Measurements from ENCODE around the gene PRCD. TPM values are rescaled to one million over a fixed set of nuclear protein-coding genes. Genes with fewer than 3 reads are reported as not detected.
"Not testable (repeated sequence)": the region's sequence is repeated elsewhere in the genome, so short reads cannot be mapped to it uniquely, and the experiment has no call there.

The PRCD gene
- total and polyA plus RNA-seq, 4 experiments from 2014 or later = not detected

DNA sequence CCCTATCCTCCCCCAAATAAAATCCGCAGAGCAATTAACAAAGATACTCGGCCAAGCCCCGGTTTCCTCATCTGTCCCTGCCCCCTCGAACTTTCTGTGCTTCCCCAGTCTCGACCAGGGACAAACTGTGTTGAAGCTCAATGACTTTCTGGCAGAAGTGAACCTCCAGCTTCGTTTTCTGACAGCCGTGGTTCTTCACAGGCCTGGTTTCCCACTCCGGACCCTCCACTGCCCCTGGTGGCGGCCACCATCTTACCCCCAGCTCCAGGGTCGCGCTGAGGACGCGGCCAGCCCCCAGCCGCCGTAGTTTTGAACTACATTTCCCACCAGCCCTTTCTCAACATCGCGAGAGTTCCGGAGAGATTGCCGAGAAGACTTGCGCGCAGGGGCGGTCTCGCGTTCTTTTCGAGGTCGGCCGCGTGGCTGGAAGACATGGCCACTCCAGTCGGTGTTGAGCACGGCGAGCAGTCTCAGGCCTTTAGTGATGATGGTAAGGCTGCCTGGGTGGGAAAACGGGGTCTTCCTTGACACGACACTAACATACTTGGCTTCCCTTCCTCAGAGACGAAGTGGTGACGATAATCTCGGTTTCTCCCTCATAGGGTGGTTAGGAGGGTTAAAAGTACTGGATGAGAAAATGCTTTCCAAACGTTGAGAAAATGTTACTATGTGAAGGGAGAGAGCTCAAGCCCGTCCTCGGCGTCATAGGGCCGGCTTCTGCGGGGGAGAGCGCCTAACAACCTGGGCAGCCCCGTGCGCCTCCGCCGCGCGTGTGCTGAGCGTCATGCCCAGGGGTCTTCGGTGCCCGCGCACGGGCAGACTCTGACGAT is 17.7 kb downstream of the PRCD start:
- peak; percentile 94 to 95 (median 94) for DNase-seq
- H3K4me3 Mint-ChIP-seq = peak overlapping the region; percentile 94 to 99 (median 98)
- Histone ChIP-seq H3K27ac (ENCODE audit: low read depth, low read length) (peak overlapping the region; percentile 94), H3K4me3 (ENCODE audit: low read length in 2 of 2) (peak overlapping the region; percentile 87 to 99), H3K9me3 (ENCODE audit: control insufficient read depth in 1 of 2, low read length in 2 of 2) (no peaks in the 10 kb centered on the region), H3K36me3 (ENCODE audit: insufficient read depth, low read length) (peaks cover under 1% of the 10 kb centered on the region), H3K27me3 (ENCODE audit: insufficient read depth, low read length) (no peaks in the 10 kb centered on the region), H3K4me1 (ENCODE audit: insufficient read depth, low read length) (peaks cover 60% of the 10 kb centered on the region)
- ChIA-PET POLR2A (ENCODE audit: partially characterized antibody) (interaction anchor here (0.6 to 7.2 kb wide), 39 partner anchors 8 to 180 kb away, joined by 3 to 76 read pairs (median 6); partner anchors contain the start of genes JMJD6, METTL23, MFSD11 and SRSF2), CTCF (ENCODE audit: partially characterized antibody) (interaction anchor here (0.6 to 7.9 kb wide), 40 partner anchors 8 to 168 kb away, joined by 3 to 113 read pairs (median 5); partner anchors contain the start of genes RHBDF2 and ST6GALNAC2)
- H3K4me1 Mint-ChIP-seq = peaks cover 35 to 74% (median 50%) of the 10 kb centered on the region in 4 donors
- intact Hi-C loops (cut with micrococcal nuclease) = loop anchor here (1.0 to 5.0 kb wide), 6 partner anchors 29 to 170 kb away; partner anchors contain the start of genes JMJD6 and METTL23
- H3K27me3 Mint-ChIP-seq = no peaks in the 10 kb centered on the region
- peaks cover 14 to 48% of the 10 kb centered on the region in 2 donors for H3K36me3 Mint-ChIP-seq
- H3K9me3 Mint-ChIP-seq = no peaks in the 10 kb centered on the region
- H3K27ac Mint-ChIP-seq = peak overlapping the region; percentile 99 to 100 (median 99)

DNA sequence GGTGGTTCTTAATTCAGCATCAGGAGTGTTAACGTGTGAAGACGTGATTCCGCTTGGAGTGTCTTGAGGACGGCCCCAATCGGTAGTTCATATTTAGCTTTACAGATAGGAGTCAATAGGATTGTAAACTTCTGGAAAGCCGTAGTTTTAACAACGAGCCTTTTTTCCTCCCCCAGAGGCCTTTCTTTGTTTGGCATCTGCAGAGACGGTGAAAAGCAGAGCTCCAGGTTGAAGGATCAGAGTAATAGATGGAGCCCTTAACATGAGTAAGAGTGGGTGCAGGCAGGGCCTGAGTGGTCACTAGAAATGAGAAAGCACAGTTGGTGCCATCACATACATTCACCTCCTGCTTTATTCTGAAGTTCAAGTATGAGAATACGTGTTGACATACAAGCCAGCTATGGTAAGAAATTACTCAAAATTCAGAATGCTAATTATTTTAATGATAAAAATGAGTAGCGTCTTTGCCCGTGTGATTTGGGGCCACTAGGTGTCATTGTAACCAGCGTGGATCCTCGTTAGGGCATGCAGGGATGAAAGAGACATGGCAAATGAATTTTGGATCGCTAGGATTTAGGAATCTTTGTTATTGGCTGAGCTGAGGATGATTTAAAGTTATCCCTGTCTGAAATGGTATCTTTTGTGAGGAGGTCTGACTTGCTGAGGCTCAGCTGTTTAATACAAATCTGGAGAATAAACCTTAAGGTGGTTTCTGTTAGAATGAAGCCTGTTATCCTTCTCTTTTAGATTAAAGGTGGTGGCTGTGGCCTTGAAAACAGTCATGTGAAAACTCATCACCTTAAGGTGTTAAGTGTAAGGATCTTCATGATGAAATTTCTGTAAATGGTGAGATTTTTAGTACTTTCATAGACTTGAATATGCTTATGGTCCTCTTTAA is 18.6 kb downstream of the PRCD start:
- Histone ChIP-seq H3K4me1 (ENCODE audit: insufficient read depth, low read length) (peaks cover 65% of the 10 kb centered on the region), H3K4me3 (ENCODE audit: low read length in 2 of 2) (peak overlapping the region; percentile 87 to 99), H3K27me3 (ENCODE audit: insufficient read depth, low read length) (no peaks in the 10 kb centered on the region), H3K27ac (ENCODE audit: low read depth, low read length) (peak overlapping the region; percentile 94), H3K9me3 (ENCODE audit: control insufficient read depth in 1 of 2, low read length in 2 of 2) (no peaks in the 10 kb centered on the region), H3K36me3 (ENCODE audit: insufficient read depth, low read length) (peaks cover 5% of the 10 kb centered on the region)
- Mint-ChIP-seq H3K27me3 (no peaks in the 10 kb centered on the region), H3K9me3 (no peaks in the 10 kb centered on the region), H3K27ac (peak overlapping the region; percentile 99 to 100 (median 99)), H3K4me3 (peak overlapping the region; percentile 94 to 99 (median 98)), H3K36me3 (peaks cover 21 to 56% of the 10 kb centered on the region in 2 donors), H3K4me1 (peaks cover 41 to 83% (median 58%) of the 10 kb centered on the region in 4 donors)
- intact Hi-C loops (cut with micrococcal nuclease) = loop anchor here (1.0 to 5.0 kb wide), 4 partner anchors 28 to 169 kb away; partner anchors contain the start of genes JMJD6 and METTL23
- POLR2A ChIA-PET (ENCODE audit: partially characterized antibody) = interaction anchor here (0.7 to 7.2 kb wide), 30 partner anchors 8 to 179 kb away, joined by 3 to 76 read pairs (median 7); partner anchors contain the start of genes JMJD6, METTL23, MFSD11 and SRSF2
- DNase-seq = peak in 2 of 5 donors; percentile 25
- CTCF ChIA-PET (ENCODE audit: partially characterized antibody) = interaction anchor here (0.6 to 7.9 kb wide), 36 partner anchors 8 to 161 kb away, joined by 3 to 113 read pairs (median 5); partner anchors contain the start of genes RHBDF2 and ST6GALNAC2

DNA sequence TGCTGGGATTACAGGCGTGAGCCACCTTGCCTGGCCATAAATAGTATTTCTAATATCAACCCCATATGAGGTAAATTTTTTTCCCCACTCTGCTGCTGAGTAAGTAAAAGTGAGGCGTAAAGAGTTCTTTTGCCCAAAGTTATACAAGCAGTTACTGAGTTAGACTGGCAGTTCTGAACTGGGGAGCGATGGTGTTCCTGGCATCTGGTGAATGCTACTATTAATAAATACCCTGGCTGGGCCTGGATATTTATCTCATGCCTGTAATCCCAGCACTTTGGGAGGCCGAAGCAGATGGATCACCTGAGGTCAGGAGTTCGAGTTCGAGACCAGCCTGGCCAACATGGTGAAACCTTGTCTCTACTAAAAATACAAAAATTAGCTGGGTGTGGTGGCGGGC is 19.6 kb downstream of the PRCD start:
- peaks cover 42 to 81% (median 58%) of the 10 kb centered on the region in 4 donors for H3K4me1 Mint-ChIP-seq
- H3K27me3 ChIP-seq (ENCODE audit: insufficient read depth, low read length); H3K36me3 ChIP-seq (ENCODE audit: insufficient read depth, low read length); H3K27me3 Mint-ChIP-seq; DNase-seq; H3K9me3 Mint-ChIP-seq; H3K9me3 ChIP-seq (ENCODE audit: control insufficient read depth in 1 of 2, low read length in 2 of 2): not testable (repeated sequence)
- ChIA-PET POLR2A (ENCODE audit: partially characterized antibody) (interaction anchor here (0.6 to 7.2 kb wide), 8 partner anchors 16 to 112 kb away, joined by 3 to 76 read pairs (median 8); partner anchors contain the start of genes ST6GALNAC1 and ST6GALNAC2), CTCF (ENCODE audit: partially characterized antibody) (interaction anchor here (1.2 to 7.9 kb wide), 13 partner anchors 14 to 155 kb away, joined by 3 to 113 read pairs (median 8); partner anchors contain the start of genes RHBDF2 and ST6GALNAC2)
- Histone ChIP-seq H3K4me3 (ENCODE audit: low read length in 2 of 2) (peak overlapping the region in 1 of 2 donors; percentile 99), H3K27ac (ENCODE audit: low read depth, low read length) (peak overlapping the region; percentile 94), H3K4me1 (ENCODE audit: insufficient read depth, low read length) (peaks cover 65% of the 10 kb centered on the region)
- peak overlapping the region; percentile 31 to 100 (median 99) for H3K27ac Mint-ChIP-seq
- intact Hi-C loops (cut with micrococcal nuclease) = loop anchor here (2.0 to 5.0 kb wide), 2 partner anchors 27 to 168 kb away; partner anchors contain the start of genes JMJD6 and METTL23
- H3K36me3 Mint-ChIP-seq = peaks cover 24 to 58% of the 10 kb centered on the region in 2 donors
- H3K4me3 Mint-ChIP-seq = peak overlapping the region; percentile 94 to 99 (median 98)

DNA sequence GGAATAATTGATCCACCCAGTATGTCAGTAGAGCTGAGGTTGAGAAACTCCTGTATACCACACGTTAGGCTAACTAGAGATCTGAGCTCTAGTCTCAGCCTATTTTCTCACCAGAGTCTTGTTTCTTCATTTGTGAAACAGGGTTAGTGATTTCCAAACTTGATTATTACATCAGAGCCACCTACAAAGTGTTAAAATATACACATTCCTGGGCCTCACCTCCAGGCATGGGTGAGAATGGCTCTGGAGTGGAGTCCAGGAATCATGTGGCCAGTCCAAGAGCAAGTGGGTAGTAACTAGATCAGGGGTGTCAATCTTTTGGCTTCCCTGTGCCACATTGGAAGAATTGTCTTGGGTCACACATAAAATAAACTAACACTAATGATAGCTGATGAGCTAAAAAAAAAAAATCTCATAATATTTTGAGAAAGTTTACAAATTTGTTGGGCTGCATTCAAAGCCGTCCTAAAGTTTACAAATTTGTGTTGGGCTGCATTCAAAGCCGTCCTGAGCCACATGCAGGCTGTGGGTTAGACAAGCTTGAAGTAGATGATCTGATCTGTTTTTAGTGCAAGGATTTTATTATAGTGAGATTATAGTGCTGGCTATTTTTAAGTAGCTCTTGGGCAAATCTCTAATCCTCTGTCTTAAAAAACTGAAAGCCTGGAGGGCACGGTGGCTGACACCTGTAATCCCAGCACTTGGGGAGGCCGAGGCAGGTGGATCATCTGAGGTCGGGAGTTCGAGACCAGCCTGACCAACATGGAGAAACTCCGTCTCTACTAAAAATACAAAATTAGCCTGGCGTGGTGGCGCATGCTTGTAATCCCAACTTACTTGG is 20.4 kb downstream of the PRCD start:
- no peak for DNase-seq
- peaks cover 65% of the 10 kb centered on the region for H3K4me1 ChIP-seq (ENCODE audit: insufficient read depth, low read length)

DNA sequence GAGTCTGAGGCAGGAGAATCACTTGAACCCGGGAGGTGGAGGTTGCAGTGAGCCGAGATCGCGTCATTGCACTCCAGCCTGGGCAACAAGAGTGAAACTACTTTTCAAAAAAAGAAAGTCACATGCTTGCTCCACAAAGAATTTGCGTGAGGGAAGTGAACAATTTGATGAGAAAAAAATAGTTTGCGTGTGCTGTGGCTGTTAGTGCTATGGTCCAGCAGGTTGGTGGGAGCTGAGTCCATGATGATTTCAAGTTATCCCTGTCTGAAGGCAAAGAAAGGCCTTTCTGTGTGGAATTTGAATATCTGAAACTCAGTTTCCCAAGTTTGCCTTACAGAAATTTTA is 21.0 kb downstream of the PRCD start:
- ChIA-PET CTCF (ENCODE audit: partially characterized antibody) (interaction anchor here (0.6 to 7.9 kb wide), 12 partner anchors 11 to 153 kb away, joined by 3 to 113 read pairs (median 9); partner anchors contain the start of genes AANAT, RHBDF2 and ST6GALNAC2), POLR2A (ENCODE audit: partially characterized antibody) (interaction anchor here (0.6 to 7.2 kb wide), 13 partner anchors 10 to 176 kb away, joined by 3 to 76 read pairs (median 5); partner anchors contain the start of genes JMJD6, METTL23, MFSD11 and SRSF2)
- Mint-ChIP-seq H3K27me3 (no peaks in the 10 kb centered on the region), H3K9me3 (no peaks in the 10 kb centered on the region), H3K4me3 (peak overlapping the region; percentile 74 to 98 (median 81)), H3K36me3 (peaks cover 37 to 72% of the 10 kb centered on the region in 2 donors), H3K4me1 (peaks cover 44 to 85% (median 61%) of the 10 kb centered on the region in 4 donors), H3K27ac (peak overlapping the region; percentile 90 to 100 (median 94))
- peak in 3 of 5 donors; percentile 30 to 45 (median 40) for DNase-seq
- no peaks in the 10 kb centered on the region for H3K9me3 ChIP-seq (ENCODE audit: control insufficient read depth in 1 of 2, low read length in 2 of 2)
- H3K4me1 ChIP-seq (ENCODE audit: insufficient read depth, low read length) = peaks cover 61% of the 10 kb centered on the region
- peaks cover 18% of the 10 kb centered on the region for H3K36me3 ChIP-seq (ENCODE audit: insufficient read depth, low read length)
- no peaks in the 10 kb centered on the region for H3K27me3 ChIP-seq (ENCODE audit: insufficient read depth, low read length)
- intact Hi-C loops (cut with micrococcal nuclease) = no loop called here
- no peak overlapping the region for H3K4me3 ChIP-seq (ENCODE audit: low read length in 2 of 2)
- H3K27ac ChIP-seq (ENCODE audit: low read depth, low read length) = peak overlapping the region; percentile 71

More for the DNA sequence above, 20.4 kb downstream of the PRCD start:
- Histone ChIP-seq H3K36me3 (ENCODE audit: insufficient read depth, low read length) (peaks cover 12% of the 10 kb centered on the region), H3K9me3 (ENCODE audit: control insufficient read depth in 1 of 2, low read length in 2 of 2) (no peaks in the 10 kb centered on the region), H3K4me3 (ENCODE audit: low read length in 2 of 2) (no peak overlapping the region), H3K27ac (ENCODE audit: low read depth, low read length) (peak overlapping the region; percentile 71), H3K27me3 (ENCODE audit: insufficient read depth, low read length) (no peaks in the 10 kb centered on the region)
- POLR2A ChIA-PET (ENCODE audit: partially characterized antibody) = interaction anchor here (0.6 to 7.2 kb wide), 12 partner anchors 17 to 780 kb away, joined by 3 to 76 read pairs (median 4); partner anchors contain the start of genes JMJD6, METTL23, MFSD11 and SRSF2
- intact Hi-C loops (cut with micrococcal nuclease) = no loop called here
- Mint-ChIP-seq H3K4me3 (peak overlapping the region; percentile 74 to 98 (median 81)), H3K27me3 (no peaks in the 10 kb centered on the region), H3K9me3 (no peaks in the 10 kb centered on the region), H3K36me3 (peaks cover 31 to 66% of the 10 kb centered on the region in 2 donors), H3K4me1 (peaks cover 40 to 83% (median 56%) of the 10 kb centered on the region in 4 donors), H3K27ac (peak overlapping the region; percentile 90 to 100 (median 94))
- CTCF ChIA-PET (ENCODE audit: partially characterized antibody) = interaction anchor here (0.5 to 7.9 kb wide), 12 partner anchors 14 to 244 kb away, joined by 3 to 113 read pairs (median 9); partner anchors contain the start of genes AANAT, RHBDF2 and ST6GALNAC2
